CD4-positive, alpha-beta T cell treated with Interferon gamma for 1 hour (primary cell): ENCODE data around the gene TATDN2.

Experiments
- DNase-seq: peaks from one replicate; pipeline ENCODE4 v3.0.0-alpha.2; 2020

TATDN2 gene

GRCh38 chr3:10320320-10320677, 72.0 kb downstream of the TATDN2 start:
- DNase-seq = no peak

DNA sequence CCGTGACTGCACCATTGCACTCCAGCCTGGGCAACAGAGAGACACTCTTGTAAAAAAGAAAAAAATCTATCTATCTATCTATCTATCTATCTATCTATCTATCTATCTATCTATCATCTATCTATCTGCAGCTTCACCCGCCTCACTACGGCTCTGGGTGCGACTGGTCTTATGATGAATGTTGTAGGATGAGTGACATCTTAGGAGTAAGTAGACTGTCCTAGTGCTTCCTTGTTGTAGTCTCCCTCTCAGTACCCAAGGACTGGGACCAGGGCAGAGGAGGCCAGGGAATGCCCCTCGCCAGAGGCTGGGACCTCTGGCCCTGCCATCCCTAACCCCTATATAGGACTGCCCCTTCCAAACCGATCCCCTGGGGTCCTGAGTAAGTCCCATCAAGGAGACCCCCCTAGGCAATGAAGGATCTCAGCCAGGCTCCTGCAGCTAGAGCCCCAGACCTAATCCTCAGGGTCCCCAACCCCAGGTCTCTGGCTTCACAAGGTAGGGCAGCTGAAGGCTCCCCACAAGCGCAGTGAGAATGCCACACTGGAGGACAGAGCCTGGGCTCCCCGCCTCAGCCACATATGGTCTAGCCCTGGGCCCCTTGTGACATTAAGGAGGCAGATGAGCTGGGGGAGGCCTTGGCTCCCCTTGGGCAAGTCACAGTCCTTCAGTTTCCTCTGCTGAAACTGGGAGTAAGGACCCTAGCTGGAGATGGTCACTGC, 73.5 kb downstream of the TATDN2 start:
- DNase-seq = no peak

- DNase-seq = no peak
Measured at GRCh38 chr3:10322352-10322710, 74.1 kb downstream of the TATDN2 start.

- DNase-seq = no peak
Measured at GRCh38 chr3:10327592-10327991, 79.3 kb downstream of the TATDN2 start.

DNA sequence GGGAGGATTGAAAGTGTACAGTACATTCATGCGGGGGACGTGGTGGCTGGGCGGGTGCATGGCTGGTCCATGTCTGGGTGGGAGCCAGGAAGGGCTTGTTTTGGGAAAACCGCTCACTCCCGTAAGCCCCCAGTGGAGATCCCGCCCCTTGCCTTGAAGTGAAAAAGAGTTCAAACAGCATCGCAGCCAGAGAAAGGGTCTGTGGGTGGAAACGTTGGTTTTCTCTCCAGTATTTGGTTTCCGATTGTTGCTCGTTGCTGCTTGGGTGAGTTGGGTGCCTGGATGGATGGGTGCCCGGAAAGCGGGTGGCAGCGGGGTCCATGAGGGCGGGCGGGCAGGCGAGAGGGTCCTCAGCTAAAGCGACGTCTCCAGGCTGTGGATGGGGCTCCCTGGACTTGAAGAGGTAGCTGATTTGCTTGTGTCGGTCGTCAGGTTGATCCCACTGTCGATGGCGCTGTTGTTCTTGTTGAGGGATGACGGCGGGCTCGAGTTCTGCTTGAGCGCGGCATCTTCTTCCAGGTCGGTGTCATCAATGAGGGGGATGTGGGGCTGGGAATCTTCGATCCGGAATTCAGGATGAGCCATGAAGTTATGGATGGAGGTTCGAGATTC, 80.3 kb downstream of the TATDN2 start:
- DNase-seq = no peak

DNA sequence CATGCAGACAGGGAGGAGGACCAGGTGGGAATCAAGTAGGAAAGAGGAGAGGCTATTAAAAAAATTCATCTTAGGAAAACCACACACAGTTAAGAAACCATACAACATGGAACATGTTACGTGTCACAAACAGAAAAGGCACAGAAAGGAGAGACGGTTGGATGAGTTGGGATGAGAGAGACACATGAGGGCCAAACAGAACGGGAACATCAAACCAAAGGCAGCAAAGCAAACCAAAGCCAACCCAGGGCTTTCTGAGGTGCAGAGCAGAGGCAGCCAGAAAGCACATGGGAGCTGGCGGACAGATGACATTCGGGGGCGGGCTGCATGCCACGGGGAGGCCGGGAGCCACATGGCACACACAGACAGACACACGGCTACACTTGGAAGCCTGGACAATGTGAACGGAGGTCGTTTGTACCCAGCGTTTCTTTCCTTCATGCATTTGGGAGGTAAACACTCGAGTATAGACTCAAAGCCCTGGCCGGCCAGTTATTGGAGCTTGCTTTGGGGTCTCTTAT, 81.3 kb downstream of the TATDN2 start:
- DNase-seq = no peak

DNA sequence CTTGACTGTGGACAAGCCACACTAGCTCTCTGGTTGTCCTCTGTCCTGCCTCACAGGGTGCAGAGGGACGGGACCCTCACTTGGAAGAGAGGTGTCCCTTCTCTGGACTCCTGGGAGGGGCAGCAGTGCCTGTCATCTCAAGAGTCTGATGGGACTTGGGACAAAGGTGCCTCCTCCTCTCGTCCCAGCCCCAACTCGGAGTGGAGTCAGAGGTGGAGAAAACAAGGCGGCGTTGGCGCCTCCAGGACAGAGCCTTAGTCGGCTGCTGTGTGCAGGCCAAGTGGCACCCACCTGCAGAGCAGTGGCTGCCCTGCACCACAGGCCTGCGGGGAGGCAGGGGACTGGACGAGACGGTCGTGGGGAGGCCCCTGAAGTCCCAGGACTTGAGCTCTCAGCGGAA, 82.1 kb downstream of the TATDN2 start:
- no peak for DNase-seq
